ENCODE data around the gene EXPH5. TPM values are rescaled to one million over a fixed set of nuclear protein-coding genes. Genes with fewer than 3 reads are reported as not detected.

The EXPH5 gene
- total RNA-seq, 1 experiment from 2014 or later = 36.3 TPM

DNA sequence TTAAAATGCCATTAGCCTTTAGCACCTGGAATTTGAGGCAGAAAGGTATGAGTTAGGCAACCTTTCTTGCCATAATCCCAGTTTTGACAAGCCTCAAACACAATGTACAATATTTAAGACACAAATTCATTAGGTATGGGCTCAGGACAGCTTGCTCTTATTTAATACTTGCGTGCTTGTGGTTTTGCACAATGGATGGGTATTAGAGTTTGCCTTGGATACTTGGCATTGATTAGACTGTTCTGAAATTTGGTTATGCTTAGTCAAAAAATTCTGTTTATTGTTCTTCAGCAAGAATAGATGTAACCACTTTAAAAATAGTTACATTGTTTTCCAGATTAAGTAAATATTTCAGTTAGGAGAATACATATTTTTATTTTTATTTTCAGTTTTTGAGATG lies 120.9 kb downstream of the EXPH5 start:
- H3K4me2 ChIP-seq = no peak overlapping the region
- TF ChIP-seq EZH2 (IDR thresholded peaks at IDR 0.05; ENCODE audit: low read depth) (no peak), CTCF (conservative IDR thresholded peaks at IDR 0.05) (no peak)

DNA sequence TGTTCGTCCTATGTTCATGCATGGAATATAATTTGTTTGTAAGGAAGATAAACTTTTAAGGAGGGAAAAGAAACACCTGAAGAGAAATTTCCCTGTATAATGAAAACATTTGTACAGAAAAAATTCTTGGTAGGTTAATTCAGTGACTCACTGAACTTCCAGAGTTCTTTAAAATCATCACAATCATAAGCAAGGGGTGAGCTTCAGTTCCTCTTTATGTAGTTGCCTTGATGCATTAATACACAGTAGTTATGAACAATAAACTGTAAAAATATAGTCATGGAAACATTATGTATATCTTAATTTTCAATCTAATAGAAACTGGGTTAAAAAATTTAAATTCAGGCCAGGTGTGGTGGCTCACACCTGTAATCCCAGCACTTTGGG lies 125.1 kb downstream of the EXPH5 start:
- no peak for TF ChIP-seq CTCF (conservative IDR thresholded peaks at IDR 0.05)
- TF ChIP-seq EZH2 (IDR thresholded peaks at IDR 0.05; ENCODE audit: low read depth) = no peak
- DNase-seq = no peak
- ChIA-PET POLR2A (ENCODE audit: unreplicated experiment) (no interaction called here), CTCF (no interaction called here)
- Histone ChIP-seq H3K9me2 (ENCODE audit: insufficient read depth) (no peaks in the 10 kb centered on the region), H3K79me2 (ENCODE audit: low read depth) (no peaks in the 10 kb centered on the region), H3K4me2 (no peak overlapping the region; the same call in 1 of the 2 replicates), H3K27ac (no peak overlapping the region), H4K20me1 (ENCODE audit: insufficient read depth) (no peaks in the 10 kb centered on the region), H2AFZ (peak overlapping the region; percentile 88), H3K27me3 (ENCODE audit: insufficient read depth, low read depth) (no peaks in the 10 kb centered on the region), H3K4me3 (no peak overlapping the region), H3K9me3 (ENCODE audit: insufficient read depth, low read depth) (no peaks in the 10 kb centered on the region), H3K36me3 (ENCODE audit: low read depth) (no peaks in the 10 kb centered on the region), H3K4me1 (replicated peaks; ENCODE audit: insufficient read depth) (peaks cover 16% of the 10 kb centered on the region), H3F3A (ENCODE audit: insufficient read depth, low read depth) (peaks cover 21% of the 10 kb centered on the region; the same call in 1 of the 2 replicates)
- intact Hi-C loops (cut with micrococcal nuclease; ENCODE audit: unreplicated experiment) = loop anchor here (5.0 kb wide), 1 partner anchor 246 kb away; the partner anchor contains the start of genes ATM and NPAT
- BruUV-seq (replicated peaks) = no TSS peak

More for the DNA sequence above, 120.9 kb downstream of the EXPH5 start:
- POLR2A ChIA-PET (ENCODE audit: unreplicated experiment) = no interaction called here
- Histone ChIP-seq H3K4me3 (no peak overlapping the region), H2AFZ (no peak overlapping the region), H3K79me2 (ENCODE audit: low read depth) (no peaks in the 10 kb centered on the region), H3K9me2 (ENCODE audit: insufficient read depth) (no peaks in the 10 kb centered on the region), H3K27me3 (ENCODE audit: insufficient read depth, low read depth) (no peaks in the 10 kb centered on the region), H4K20me1 (ENCODE audit: insufficient read depth) (no peaks in the 10 kb centered on the region), H3F3A (ENCODE audit: insufficient read depth, low read depth) (0 out of 2 replicates have a peak, but pooled peaks cover 7% of the 10 kb centered on the region), H3K36me3 (ENCODE audit: low read depth) (no peaks in the 10 kb centered on the region), H3K27ac (no peak overlapping the region), H3K4me1 (replicated peaks; ENCODE audit: insufficient read depth) (peaks cover 6% of the 10 kb centered on the region; the same call in 1 of the 2 replicates), H3K9me3 (ENCODE audit: insufficient read depth, low read depth) (no peaks in the 10 kb centered on the region)
- intact Hi-C loops (cut with micrococcal nuclease; ENCODE audit: unreplicated experiment) = no loop called here
- BruUV-seq (replicated peaks) = no TSS peak
- CTCF ChIA-PET = no interaction called here
- DNase-seq = no peak

- DNase-seq = peak; percentile 93 to 94
- H3F3A ChIP-seq (ENCODE audit: insufficient read depth, low read depth) = peaks cover 21% of the 10 kb centered on the region; the same call in 1 of the 2 replicates
- H3K27me3 ChIP-seq (ENCODE audit: insufficient read depth, low read depth) = no peaks in the 10 kb centered on the region
- H4K20me1 ChIP-seq (ENCODE audit: insufficient read depth) = no peaks in the 10 kb centered on the region
- CTCF ChIA-PET = no interaction called here
- H3K36me3 ChIP-seq (ENCODE audit: low read depth) = no peaks in the 10 kb centered on the region
- H2AFZ ChIP-seq = peak within 1 kb of the TSS; percentile 88
- H3K79me2 ChIP-seq (ENCODE audit: low read depth) = no peaks in the 10 kb centered on the region
- peaks cover 16% of the 10 kb centered on the region for H3K4me1 ChIP-seq (replicated peaks; ENCODE audit: insufficient read depth)
- H3K4me2 ChIP-seq = peak within 1 kb of the TSS; percentile 86
- no peaks in the 10 kb centered on the region for H3K9me3 ChIP-seq (ENCODE audit: insufficient read depth, low read depth)
- no peaks in the 10 kb centered on the region for H3K9me2 ChIP-seq (ENCODE audit: insufficient read depth)
- intact Hi-C loops (cut with micrococcal nuclease; ENCODE audit: unreplicated experiment) = loop anchor here (1.0 to 5.0 kb wide), 3 partner anchors 30 to 245 kb away; partner anchors contain the start of genes ATM, EXPH5 and NPAT
- TF ChIP-seq EZH2 (IDR thresholded peaks at IDR 0.05; ENCODE audit: low read depth) (no peak), CTCF (conservative IDR thresholded peaks at IDR 0.05) (no peak)
- peak within 1 kb of the TSS; percentile 80 for H3K4me3 ChIP-seq
- H3K27ac ChIP-seq = peak within 1 kb of the TSS; percentile 92
- TSS peak; percentile 98 for BruUV-seq (replicated peaks)
- POLR2A ChIA-PET (ENCODE audit: unreplicated experiment) = interaction anchor here (0.6 kb wide), 3 partner anchors 185 to 371 kb away, joined by 3 to 12 read pairs (median 3); no protein-coding TSS in a partner anchor
Observed at GRCh38 chr11:108467091-108467823, 126.3 kb downstream of the EXPH5 start, which contains the start of gene C11orf65. C11orf65 (minus strand) TSS chr11:108467529; CDS start chr11:108461559, 5,970 bp downstream.
